IPS-20b (cell line): Measurements from ENCODE around the gene CLCN5.

Experiments used
- H3K27ac ChIP-seq: one replicate; pipeline ENCODE4 v1.5.1; 2013; ENCODE audit warnings: low read length
- H3K27me3 ChIP-seq: 2 replicates; pipeline ENCODE4 v1.6.1; 2013; ENCODE audit warnings: mild to moderate bottlenecking, low read length, inconsistent platforms; ENCODE audit not compliant: insufficient read depth
- H3K36me3 ChIP-seq: 2 replicates; pipeline ENCODE4 v1.6.1; 2013; ENCODE audit warnings: low read depth, mild to moderate bottlenecking, inconsistent platforms, low read length, moderate library complexity; ENCODE audit not compliant: insufficient read depth
- H3K4me1 ChIP-seq: 2 replicates; pipeline ENCODE4 v1.6.1; 2013; ENCODE audit warnings: mild to moderate bottlenecking, control low read depth, inconsistent platforms, low read length, moderate library complexity; ENCODE audit not compliant: insufficient read depth
- H3K4me3 ChIP-seq: 2 replicates; pipeline ENCODE4 v1.5.1; 2013; ENCODE audit warnings: mild to moderate bottlenecking, low read length, inconsistent platforms
- H3K9ac ChIP-seq: 2 replicates; pipeline ENCODE4 v1.6.1; 2013; ENCODE audit warnings: low read depth, mild to moderate bottlenecking, inconsistent platforms, low read length, moderate library complexity
- H3K9me3 ChIP-seq: 2 replicates; pipeline ENCODE4 v1.6.1; 2013; ENCODE audit warnings: mild to moderate bottlenecking, low read depth, low read length, inconsistent platforms; ENCODE audit not compliant: insufficient read depth

The CLCN5 gene

GRCh38 chrX:50147972-50148371, 225.6 kb downstream of the CLCN5 start:
- Histone ChIP-seq H3K9ac (no peak overlapping the region), H3K9me3 (no peaks in the 10 kb centered on the region), H3K27ac (no peak overlapping the region), H3K27me3 (no peaks in the 10 kb centered on the region), H3K4me3 (no peak overlapping the region), H3K36me3 (no peaks in the 10 kb centered on the region), H3K4me1 (no peaks in the 10 kb centered on the region)
